PC-3 (cell line): Measurements from ENCODE around the gene INAVA. TPM values are rescaled to one million over a fixed set of nuclear protein-coding genes. Genes with fewer than 3 reads are reported as not detected.
A peak's percentile ranks its signal among the peaks of the same experiment; 100 is the strongest.

ENCODE experiments used
- ATAC-seq: fragments of 200-7000 bp; cut with Tn5 transposase; 2 replicates; pipeline ENCODE4 v1.9.1; 2020; ENCODE audit warnings: mild to moderate bottlenecking, moderate library complexity
- BruUV-seq: library from RNA; stranded (reverse); fragments of 400-500 nt; replicated peaks from 2 replicates; lab custom pipeline; 2021; lab: Mats Ljungman, UMichigan
- CTCF ChIA-PET: fragments of 300-600 bp; sonication (Branson Sonifier 250); formaldehyde crosslinking; loops from one replicate; lab custom pipeline; 2022; ENCODE audit warnings: antibody characterized with exemption; lab: Charles Lee
- POLR2A ChIA-PET: fragments of 300-600 bp; sonication (Branson Sonifier 250); formaldehyde crosslinking; loops from one replicate; lab custom pipeline; 2022; ENCODE audit warnings: antibody characterized with exemption; ENCODE audit not compliant: unreplicated experiment; lab: Charles Lee
- DNase-seq: peaks from one replicate; pipeline ENCODE4 v3.0.0-alpha.2; 2015
- H2AFZ ChIP-seq: fragments of 300-600 bp; sonication (generic); 2 replicates; pipeline ENCODE4 v1.6.0; 2016; ENCODE audit warnings: antibody characterized with exemption, low read length
- H3F3A ChIP-seq: fragments of 300-600 bp; sonication (generic); one replicate; pipeline ENCODE4 v1.6.0; 2017; ENCODE audit warnings: antibody characterized with exemption, low read length, control low read depth, mild to moderate bottlenecking; ENCODE audit not compliant: unreplicated experiment
- H3K27ac ChIP-seq: fragments of 300-600 bp; sonication (generic); 2 replicates; pipeline ENCODE4 v1.5.1; 2016; ENCODE audit warnings: mild to moderate bottlenecking, low read length
- H3K27me3 ChIP-seq: fragments of 300-600 bp; sonication (generic); 2 replicates; pipeline ENCODE4 v1.6.1; 2016; ENCODE audit warnings: low read length, mixed read lengths
- H3K36me3 ChIP-seq: fragments of 300-600 bp; sonication (generic); 2 replicates; pipeline ENCODE4 v1.6.1; 2016; ENCODE audit warnings: low read depth, mixed run types, low read length, mixed read lengths
- H3K4me1 ChIP-seq: fragments of 300-600 bp; sonication (generic); 2 replicates; pipeline ENCODE4 v1.5.1; 2016; ENCODE audit warnings: low read length; ENCODE audit not compliant: insufficient read depth
- H3K4me2 ChIP-seq: fragments of 300-600 bp; sonication (generic); 2 replicates; pipeline ENCODE4 v1.6.0; 2016; ENCODE audit warnings: low read length
- H3K4me3 ChIP-seq: fragments of 300-600 bp; sonication (generic); 2 replicates; pipeline ENCODE4 v1.5.1; 2016; ENCODE audit warnings: mild to moderate bottlenecking, low read length, mixed read lengths
- H3K79me2 ChIP-seq: fragments of 300-600 bp; sonication (generic); 2 replicates; pipeline ENCODE4 v1.6.1; 2017; ENCODE audit warnings: low read length, mixed read lengths
- H3K9ac ChIP-seq: fragments of 300-600 bp; sonication (generic); 2 replicates; pipeline ENCODE4 v1.6.0; 2016; ENCODE audit warnings: mild to moderate bottlenecking, low read length
- H3K9me2 ChIP-seq: fragments of 300-600 bp; sonication (generic); replicated peaks from 2 replicates; pipeline ENCODE4 v1.6.1; 2016; ENCODE audit warnings: mixed run types, low read length, mixed read lengths
- H3K9me3 ChIP-seq: fragments of 300-600 bp; sonication (generic); 2 replicates; pipeline ENCODE4 v1.6.1; 2016; ENCODE audit warnings: low read length, mixed read lengths
- H4K20me1 ChIP-seq: fragments of 300-600 bp; sonication (generic); 2 replicates; pipeline ENCODE4 v1.6.1; 2016; ENCODE audit warnings: low read length, mixed read lengths
- EZH2 ChIP-seq: fragments of 300-600 bp; sonication (generic); IDR thresholded peaks from one replicate; pipeline ENCODE4 v1.6.1; 2017; ENCODE audit warnings: antibody characterized with exemption, mild to moderate bottlenecking, low read length; ENCODE audit not compliant: unreplicated experiment
- EZH2phosphoT487 ChIP-seq: fragments of 300-600 bp; sonication (generic); IDR thresholded peaks from 2 replicates; pipeline ENCODE4 v1.6.1; 2018; ENCODE audit warnings: mild to moderate bottlenecking, antibody characterized with exemption, low read length, borderline replicate concordance
- intact Hi-C: fragments of 100-400 bp; cut with micrococcal nuclease; formaldehyde crosslinking; loops from 2 replicates; pipeline ENCODE4 v1.9.0; 2023
- total RNA-seq: library from RNA; depleted of rRNA; stranded (reverse); fragments of >200 nt; gene quantifications from 2 replicates; pipeline ENCODE4 v1.2.3, GENCODE V29; 2014
- TF ChIP-seq, protein P1 (sequence below): fragments of 300-600 bp; sonication (generic); conservative IDR thresholded peaks from 2 replicates; pipeline ENCODE4 v1.5.1; 2017; ENCODE audit warnings: antibody characterized with exemption, low read depth, mild to moderate bottlenecking, low read length

INAVA gene
- total RNA-seq, 1 experiment from 2014 or later, result 102 TPM

GRCh38 chr1:200896531-200897196, 2.0 kb downstream of the INAVA start:
- H3K27ac ChIP-seq, result peak overlapping the region; percentile 74
- no peaks in the 10 kb centered on the region for H3K9me2 ChIP-seq
- peaks cover 66% of the 10 kb centered on the region for H3K4me1 ChIP-seq
- H4K20me1 ChIP-seq, result peaks cover 11% of the 10 kb centered on the region
- H3K9me3 ChIP-seq, result no peaks in the 10 kb centered on the region
- peak overlapping the region; percentile 86 for H3K4me2 ChIP-seq
- peaks cover 72% of the 10 kb centered on the region for H3K79me2 ChIP-seq
- CTCF ChIA-PET, result interaction anchor here (1.1 to 1.2 kb wide), 4 partner anchors 11 to 539 kb away, joined by 3 to 14 read pairs (median 8); no protein-coding TSS in a partner anchor
- H3K27me3 ChIP-seq, result no peaks in the 10 kb centered on the region
- ATAC-seq, result peak; percentile 62
- H3K36me3 ChIP-seq, result peaks cover 35% of the 10 kb centered on the region
- peak; percentile 100 for DNase-seq
- peak overlapping the region; percentile 39 for H3K9ac ChIP-seq
- no TSS peak for BruUV-seq
- peaks cover 13% of the 10 kb centered on the region for H3F3A ChIP-seq
- peak overlapping the region; percentile 67 for H3K4me3 ChIP-seq
- TF ChIP-seq, protein P1, sequence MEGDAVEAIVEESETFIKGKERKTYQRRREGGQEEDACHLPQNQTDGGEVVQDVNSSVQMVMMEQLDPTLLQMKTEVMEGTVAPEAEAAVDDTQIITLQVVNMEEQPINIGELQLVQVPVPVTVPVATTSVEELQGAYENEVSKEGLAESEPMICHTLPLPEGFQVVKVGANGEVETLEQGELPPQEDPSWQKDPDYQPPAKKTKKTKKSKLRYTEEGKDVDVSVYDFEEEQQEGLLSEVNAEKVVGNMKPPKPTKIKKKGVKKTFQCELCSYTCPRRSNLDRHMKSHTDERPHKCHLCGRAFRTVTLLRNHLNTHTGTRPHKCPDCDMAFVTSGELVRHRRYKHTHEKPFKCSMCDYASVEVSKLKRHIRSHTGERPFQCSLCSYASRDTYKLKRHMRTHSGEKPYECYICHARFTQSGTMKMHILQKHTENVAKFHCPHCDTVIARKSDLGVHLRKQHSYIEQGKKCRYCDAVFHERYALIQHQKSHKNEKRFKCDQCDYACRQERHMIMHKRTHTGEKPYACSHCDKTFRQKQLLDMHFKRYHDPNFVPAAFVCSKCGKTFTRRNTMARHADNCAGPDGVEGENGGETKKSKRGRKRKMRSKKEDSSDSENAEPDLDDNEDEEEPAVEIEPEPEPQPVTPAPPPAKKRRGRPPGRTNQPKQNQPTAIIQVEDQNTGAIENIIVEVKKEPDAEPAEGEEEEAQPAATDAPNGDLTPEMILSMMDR, result no peak
- TF ChIP-seq EZH2 (no peak), EZH2phosphoT487 (no peak)
- intact Hi-C loops, result no loop called here
- POLR2A ChIA-PET, result interaction anchor here (0.6 to 1.5 kb wide), 3 partner anchors 11 to 277 kb away, joined by 4 to 5 read pairs (median 4); no protein-coding TSS in a partner anchor
- H2AFZ ChIP-seq, result peak overlapping the region; percentile 36

DNA sequence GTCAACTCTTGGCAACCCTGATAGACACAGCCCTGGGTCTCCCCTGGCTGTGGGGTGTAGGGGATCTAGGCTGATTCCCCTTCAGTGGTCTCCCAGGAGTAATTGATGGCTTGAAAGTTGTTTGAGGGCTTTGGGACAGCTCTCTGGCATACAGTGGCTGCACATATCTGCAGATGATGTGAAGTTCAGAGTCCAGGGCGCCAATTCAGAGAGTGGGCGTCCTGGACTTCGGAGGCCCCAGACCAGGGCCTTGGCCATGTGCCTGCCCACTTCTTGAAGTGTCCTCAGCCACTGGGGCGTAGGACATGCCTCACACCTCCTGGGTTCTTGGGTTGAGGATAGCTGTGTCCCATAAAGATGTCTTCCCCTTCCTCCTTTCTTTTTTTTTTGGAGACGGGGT, 2.6 kb downstream of the INAVA start:
- POLR2A ChIA-PET, result interaction anchor here (0.8 to 1.5 kb wide), 2 partner anchors 10 to 278 kb away, joined by 4 to 5 read pairs; no protein-coding TSS in a partner anchor
- CTCF ChIA-PET, result interaction anchor here (1.1 to 1.2 kb wide), 3 partner anchors 10 to 275 kb away, joined by 4 to 14 read pairs (median 11); no protein-coding TSS in a partner anchor
- Histone ChIP-seq H3F3A (peaks cover 13% of the 10 kb centered on the region), H3K79me2 (peaks cover 66% of the 10 kb centered on the region), H3K36me3 (peaks cover 41% of the 10 kb centered on the region), H2AFZ (no peak overlapping the region), H3K4me1 (peaks cover 60% of the 10 kb centered on the region), H3K27ac (peak overlapping the region; percentile 74), H3K4me3 (peak overlapping the region; percentile 67), H3K27me3 (no peaks in the 10 kb centered on the region), H3K9ac (peak overlapping the region; percentile 10), H4K20me1 (peaks cover 11% of the 10 kb centered on the region), H3K9me3 (no peaks in the 10 kb centered on the region), H3K4me2 (peak overlapping the region; percentile 86), H3K9me2 (no peaks in the 10 kb centered on the region)
- intact Hi-C loops, result no loop called here
- ATAC-seq, result no peak
- TF ChIP-seq EZH2 (no peak), EZH2phosphoT487 (no peak)
- TF ChIP-seq, protein P1, result no peak
- DNase-seq, result no peak
- no TSS peak for BruUV-seq

DNA sequence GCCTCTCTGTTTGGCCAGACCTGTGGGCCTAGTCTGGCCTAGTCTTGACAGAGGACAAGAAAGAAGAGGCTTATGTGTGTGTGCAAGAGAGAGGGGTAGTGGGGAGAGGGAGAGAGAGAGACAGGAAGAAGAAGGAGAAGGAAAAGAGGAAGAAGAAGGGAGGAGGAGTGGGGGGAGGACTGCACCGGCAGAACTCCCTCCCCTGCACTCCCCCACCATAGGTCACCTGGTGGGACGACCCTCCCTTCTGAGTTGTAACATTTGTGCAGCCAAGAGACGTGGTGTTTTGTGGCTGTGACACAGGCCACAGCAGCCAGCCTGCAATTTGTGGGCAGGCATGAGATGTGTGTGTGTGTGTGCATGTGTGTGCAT, 4.3 kb downstream of the INAVA start:
- Histone ChIP-seq H3K9me3 (no peaks in the 10 kb centered on the region), H3K9me2 (no peaks in the 10 kb centered on the region), H3K4me2 (no peak overlapping the region), H4K20me1 (peaks cover 11% of the 10 kb centered on the region), H3K27me3 (no peaks in the 10 kb centered on the region), H3K9ac (no peak overlapping the region), H3K4me3 (no peak overlapping the region), H2AFZ (no peak overlapping the region), H3K36me3 (peaks cover 49% of the 10 kb centered on the region), H3K4me1 (peaks cover 42% of the 10 kb centered on the region), H3K79me2 (peaks cover 49% of the 10 kb centered on the region), H3F3A (peaks cover 6% of the 10 kb centered on the region), H3K27ac (no peak overlapping the region)
- TF ChIP-seq EZH2phosphoT487, result no peak
- TF ChIP-seq, protein P1, result no peak
- no peak for TF ChIP-seq EZH2
- ChIA-PET POLR2A (no interaction called here), CTCF (no interaction called here)
- intact Hi-C loops, result no loop called here
- ATAC-seq (no peak), DNase-seq (no peak)
- BruUV-seq, result no TSS peak
